Fibroblast of skin of left quadriceps (primary cell): ENCODE measurements around the gene ALDH16A1.

Source experiments
- DNase-seq, 2 experiments: peaks; one replicate each; pipeline ENCODE4 v3.0.0-alpha.2; 2013; ENCODE audit warnings: low read depth in 2 of 2

Gene ALDH16A1

GRCh38 chr19:49488046-49488862 is 35.2 kb downstream of the ALDH16A1 start:
- DNase-seq: no peak

- no peak for DNase-seq
These were observed 36.0 kb downstream of the ALDH16A1 start for GRCh38 chr19:49488863-49489537.

- DNase-seq: no peak
These were observed 36.7 kb downstream of the ALDH16A1 start for GRCh38 chr19:49489601-49490167.

- DNase-seq: no peak
These were observed 37.4 kb downstream of the ALDH16A1 start for GRCh38 chr19:49490287-49491029.

- no peak for DNase-seq
These were observed 38.2 kb downstream of the ALDH16A1 start for GRCh38 chr19:49491030-49491803.

GRCh38 chr19:49491804-49492572 is 39.0 kb downstream of the ALDH16A1 start:
- DNase-seq: no peak

- DNase-seq: no peak
These were observed 39.8 kb downstream of the ALDH16A1 start for GRCh38 chr19:49492573-49493405.

GRCh38 chr19:49496574-49497008 is 43.6 kb downstream of the ALDH16A1 start:
- DNase-seq: no peak

- no peak for DNase-seq
These were observed 44.2 kb downstream of the ALDH16A1 start for GRCh38 chr19:49497047-49497788.

- no peak for DNase-seq
These were observed 44.7 kb downstream of the ALDH16A1 start for GRCh38 chr19:49497789-49498103.

GRCh38 chr19:49498475-49498874 is 45.5 kb downstream of the ALDH16A1 start:
- no peak for DNase-seq

GRCh38 chr19:49499030-49499670 is 46.1 kb downstream of the ALDH16A1 start:
- DNase-seq: no peak

GRCh38 chr19:49502866-49503581 is 50.0 kb downstream of the ALDH16A1 start:
- peak; percentile 68 to 71 for DNase-seq

GRCh38 chr19:49503582-49503962 is 50.5 kb downstream of the ALDH16A1 start:
- DNase-seq: no peak

GRCh38 chr19:49506575-49507105 is 53.6 kb downstream of the ALDH16A1 start:
- no peak for DNase-seq

GRCh38 chr19:49507803-49508494 is 54.9 kb downstream of the ALDH16A1 start:
- no peak for DNase-seq
